HepG2 (cell line): ENCODE results near the gene CD207. TPM values are rescaled to one million over a fixed set of nuclear protein-coding genes. Genes with fewer than 3 reads are reported as not detected.

Source experiments
- HES4 ChIP-seq: sonication (generic); formaldehyde crosslinking; IDR thresholded peaks from 2 replicates; pipeline ENCODE4 v1.9.0; 2021; ENCODE audit warnings: mild to moderate bottlenecking, missing genetic modification reagents, borderline replicate concordance
- HOXA3 ChIP-seq: sonication (generic); formaldehyde crosslinking; IDR thresholded peaks from 2 replicates; pipeline ENCODE4 v1.5.0; 2020; ENCODE audit warnings: missing genetic modification reagents
- JUNB ChIP-seq: sonication (generic); formaldehyde crosslinking; IDR thresholded peaks from 2 replicates; pipeline ENCODE4 v1.8.0; 2022; ENCODE audit warnings: missing genetic modification reagents, mild to moderate bottlenecking, borderline replicate concordance
- KAT7 ChIP-seq: IDR thresholded peaks from 2 replicates; pipeline ENCODE4 v1.6.1; 2018; ENCODE audit warnings: borderline replicate concordance, missing compliant biosample characterization
- KDM2A ChIP-seq: sonication (generic); formaldehyde crosslinking; IDR thresholded peaks from 2 replicates; pipeline ENCODE4 v1.4.0; 2020; ENCODE audit warnings: low read depth, missing genetic modification reagents, borderline replicate concordance
- KDM5A ChIP-seq: fragments of 200-600 bp; sonication (generic); IDR thresholded peaks from 2 replicates; pipeline ENCODE4 v1.7.0; 2018; ENCODE audit warnings: antibody characterized with exemption, mild to moderate bottlenecking, low read length, borderline replicate concordance
- SNAI1 ChIP-seq: sonication (generic); formaldehyde crosslinking; IDR thresholded peaks from 2 replicates; pipeline ENCODE4 v1.5.0; 2020; ENCODE audit warnings: mild to moderate bottlenecking, missing genetic modification reagents, borderline replicate concordance
- ZNF33A ChIP-seq: sonication (generic); formaldehyde crosslinking; IDR thresholded peaks from 2 replicates; pipeline ENCODE4 v1.5.1; 2020; ENCODE audit warnings: missing genetic modification reagents, mild to moderate bottlenecking, moderate library complexity, borderline replicate concordance
- ZNF441 ChIP-seq: sonication (generic); formaldehyde crosslinking; IDR thresholded peaks from 2 replicates; pipeline ENCODE4 v1.7.0; 2021; ENCODE audit warnings: missing genetic modification reagents, borderline replicate concordance
- ZNF720 ChIP-seq: sonication (generic); formaldehyde crosslinking; IDR thresholded peaks from 2 replicates; pipeline ENCODE4 v1.4.0; 2020; ENCODE audit warnings: missing genetic modification reagents
- polyA plus RNA-seq, 8 experiments: library from polyadenylated mRNA; depleted of rRNA in 3 of 8; stranded (reverse) in 7 of 8; unstranded in 1 of 8; fragments of >200 nt; fragmentation: Illumina TruSeq in 4 of 8; extraction: Trizol in 4 of 8; gene quantifications; 2 replicates each; pipeline versions ENCODE4 v1.2.1 to v1.2.3, GENCODE V29; 2011 to 2016; ENCODE audit warnings: low read depth in 4 of 8, missing spikeins in 1 of 8, mixed read lengths in 1 of 8; ENCODE audit not compliant: insufficient read depth in 1 of 8
- total RNA-seq, 5 experiments: library from RNA; depleted of rRNA; stranded (reverse); fragments of >200 nt; fragmentation: Illumina TruSeq; extraction: Trizol; gene quantifications; 2 replicates each; pipeline ENCODE4 v1.2.3, GENCODE V29; 2016; ENCODE audit warnings: low read depth in 1 of 5
- TF ChIP-seq, protein P1 (sequence below): sonication (generic); formaldehyde crosslinking; IDR thresholded peaks from one replicate; pipeline ENCODE4 v1.5.1; 2020; ENCODE audit warnings: mild to moderate bottlenecking, missing genetic modification reagents; ENCODE audit errors: not compliant biosample characterization
- TF ChIP-seq, protein P2 (sequence below): sonication (generic); formaldehyde crosslinking; IDR thresholded peaks from 2 replicates; pipeline ENCODE4 v1.5.0; 2020; ENCODE audit warnings: missing genetic modification reagents, mild to moderate bottlenecking, borderline replicate concordance
- TF ChIP-seq, protein P3 (sequence below): IDR thresholded peaks from 2 replicates; pipeline ENCODE4 v1.6.1; 2016; ENCODE audit warnings: missing compliant biosample characterization, missing genetic modification reagents, borderline replicate concordance
- TF ChIP-seq, protein P4 (sequence below): IDR thresholded peaks from 2 replicates; pipeline ENCODE4 v1.6.1; 2016; ENCODE audit warnings: mild to moderate bottlenecking
- TF ChIP-seq, protein P5 (sequence below): sonication (generic); formaldehyde crosslinking; IDR thresholded peaks from 2 replicates; pipeline ENCODE4 v1.4.0; 2020; ENCODE audit warnings: missing genetic modification reagents, borderline replicate concordance

The CD207 gene
- total and polyA plus RNA-seq, 2 of the 13 experiments (the other 11 are each of a cell fraction or from before 2014, with no cell fraction given) = 0.09 to 0.15 TPM

DNA sequence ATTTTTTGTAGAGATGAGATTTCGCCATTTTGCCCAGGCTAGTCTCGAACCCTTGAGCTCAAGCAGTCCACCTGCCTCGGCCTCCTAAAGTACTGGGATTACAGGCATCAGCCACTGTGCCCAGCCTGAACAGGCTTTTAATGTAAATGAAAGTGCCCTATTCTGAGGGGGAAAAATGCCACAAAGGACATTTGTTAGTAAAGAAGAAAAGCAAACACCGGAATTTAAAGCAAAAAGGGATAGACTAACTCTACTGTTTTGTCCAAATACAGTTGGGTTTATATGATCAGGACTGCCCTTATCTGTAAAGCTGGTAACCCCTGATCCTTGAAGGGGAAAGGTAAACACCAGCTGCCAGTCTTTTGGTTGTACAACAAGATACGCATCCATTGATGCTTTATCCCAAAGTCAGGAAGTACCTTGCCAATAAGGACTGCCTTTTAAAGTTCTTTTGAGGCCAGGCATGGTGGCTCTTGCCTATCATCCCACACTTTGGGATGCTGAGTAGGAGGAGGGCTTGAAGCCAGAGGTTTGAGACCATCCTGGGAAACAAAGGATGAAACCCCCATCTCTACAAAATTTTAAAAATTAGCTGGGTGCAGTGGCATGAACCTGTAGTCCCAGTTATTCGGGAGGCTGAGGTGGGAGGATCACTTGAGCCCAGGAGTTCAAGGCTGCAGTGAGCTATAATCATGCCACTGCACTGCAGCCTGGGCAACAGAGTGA lies 28.4 kb downstream of the CD207 start (continued):
- TF ChIP-seq, protein P1, sequence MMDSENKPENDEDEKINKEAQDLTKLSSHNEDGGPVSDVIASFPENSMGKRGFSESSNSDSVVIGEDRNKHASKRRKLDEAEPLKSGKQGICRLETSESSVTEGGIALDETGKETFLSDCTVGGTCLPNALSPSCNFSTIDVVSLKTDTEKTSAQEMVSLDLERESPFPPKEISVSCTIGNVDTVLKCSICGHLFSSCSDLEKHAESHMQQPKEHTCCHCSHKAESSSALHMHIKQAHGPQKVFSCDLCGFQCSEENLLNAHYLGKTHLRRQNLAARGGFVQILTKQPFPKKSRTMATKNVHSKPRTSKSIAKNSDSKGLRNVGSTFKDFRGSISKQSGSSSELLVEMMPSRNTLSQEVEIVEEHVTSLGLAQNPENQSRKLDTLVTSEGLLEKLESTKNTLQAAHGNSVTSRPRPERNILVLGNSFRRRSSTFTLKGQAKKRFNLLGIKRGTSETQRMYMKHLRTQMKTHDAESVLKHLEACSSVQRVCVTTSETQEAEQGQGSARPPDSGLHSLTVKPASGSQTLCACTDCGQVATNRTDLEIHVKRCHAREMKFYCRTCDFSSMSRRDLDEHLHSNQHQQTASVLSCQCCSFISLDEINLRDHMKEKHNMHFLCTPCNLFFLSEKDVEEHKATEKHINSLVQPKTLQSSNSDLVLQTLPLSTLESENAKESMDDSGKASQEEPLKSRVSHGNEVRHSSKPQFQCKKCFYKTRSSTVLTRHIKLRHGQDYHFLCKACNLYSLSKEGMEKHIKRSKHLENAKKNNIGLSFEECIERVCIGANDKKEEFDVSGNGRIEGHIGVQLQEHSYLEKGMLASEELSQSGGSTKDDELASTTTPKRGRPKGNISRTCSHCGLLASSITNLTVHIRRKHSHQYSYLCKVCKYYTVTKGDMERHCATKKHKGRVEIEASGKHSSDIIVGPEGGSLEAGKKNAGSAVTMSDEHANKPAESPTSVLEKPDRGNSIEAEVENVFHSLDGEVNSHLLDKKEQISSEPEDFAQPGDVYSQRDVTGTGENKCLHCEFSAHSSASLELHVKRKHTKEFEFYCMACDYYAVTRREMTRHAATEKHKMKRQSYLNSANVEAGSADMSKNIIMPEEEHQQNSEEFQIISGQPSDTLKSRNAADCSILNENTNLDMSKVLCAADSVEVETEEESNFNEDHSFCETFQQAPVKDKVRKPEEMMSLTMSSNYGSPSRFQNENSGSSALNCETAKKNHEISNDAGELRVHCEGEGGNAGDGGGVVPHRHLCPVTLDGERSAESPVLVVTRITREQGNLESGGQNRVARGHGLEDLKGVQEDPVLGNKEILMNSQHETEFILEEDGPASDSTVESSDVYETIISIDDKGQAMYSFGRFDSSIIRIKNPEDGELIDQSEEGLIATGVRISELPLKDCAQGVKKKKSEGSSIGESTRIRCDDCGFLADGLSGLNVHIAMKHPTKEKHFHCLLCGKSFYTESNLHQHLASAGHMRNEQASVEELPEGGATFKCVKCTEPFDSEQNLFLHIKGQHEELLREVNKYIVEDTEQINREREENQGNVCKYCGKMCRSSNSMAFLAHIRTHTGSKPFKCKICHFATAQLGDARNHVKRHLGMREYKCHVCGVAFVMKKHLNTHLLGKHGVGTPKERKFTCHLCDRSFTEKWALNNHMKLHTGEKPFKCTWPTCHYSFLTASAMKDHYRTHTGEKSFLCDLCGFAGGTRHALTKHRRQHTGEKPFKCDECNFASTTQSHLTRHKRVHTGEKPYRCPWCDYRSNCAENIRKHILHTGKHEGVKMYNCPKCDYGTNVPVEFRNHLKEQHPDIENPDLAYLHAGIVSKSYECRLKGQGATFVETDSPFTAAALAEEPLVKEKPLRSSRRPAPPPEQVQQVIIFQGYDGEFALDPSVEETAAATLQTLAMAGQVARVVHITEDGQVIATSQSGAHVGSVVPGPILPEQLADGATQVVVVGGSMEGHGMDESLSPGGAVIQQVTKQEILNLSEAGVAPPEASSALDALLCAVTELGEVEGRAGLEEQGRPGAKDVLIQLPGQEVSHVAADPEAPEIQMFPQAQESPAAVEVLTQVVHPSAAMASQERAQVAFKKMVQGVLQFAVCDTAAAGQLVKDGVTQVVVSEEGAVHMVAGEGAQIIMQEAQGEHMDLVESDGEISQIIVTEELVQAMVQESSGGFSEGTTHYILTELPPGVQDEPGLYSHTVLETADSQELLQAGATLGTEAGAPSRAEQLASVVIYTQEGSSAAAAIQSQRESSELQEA (CRISPR knock-in tag) = no peak
- TF ChIP-seq ZNF33A (CRISPR knock-in tag) (peak; percentile 49; the same call in 1 of the 2 replicates), ZNF441 (CRISPR knock-in tag) (no peak), ZNF720 (CRISPR knock-in tag) (no peak), KAT7 (CRISPR knock-in tag) (no peak), HOXA3 (CRISPR knock-in tag) (peak; percentile 82), JUNB (CRISPR knock-in tag) (no peak), HES4 (CRISPR knock-in tag) (no peak), KDM2A (CRISPR knock-in tag) (no peak), KDM5A (no peak), SNAI1 (CRISPR knock-in tag) (0 out of 2 replicates have a peak, but pooled peaks have one; percentile 25)
- TF ChIP-seq, protein P2, sequence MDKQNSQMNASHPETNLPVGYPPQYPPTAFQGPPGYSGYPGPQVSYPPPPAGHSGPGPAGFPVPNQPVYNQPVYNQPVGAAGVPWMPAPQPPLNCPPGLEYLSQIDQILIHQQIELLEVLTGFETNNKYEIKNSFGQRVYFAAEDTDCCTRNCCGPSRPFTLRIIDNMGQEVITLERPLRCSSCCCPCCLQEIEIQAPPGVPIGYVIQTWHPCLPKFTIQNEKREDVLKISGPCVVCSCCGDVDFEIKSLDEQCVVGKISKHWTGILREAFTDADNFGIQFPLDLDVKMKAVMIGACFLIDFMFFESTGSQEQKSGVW (CRISPR knock-in tag) = no peak
- TF ChIP-seq, protein P3, sequence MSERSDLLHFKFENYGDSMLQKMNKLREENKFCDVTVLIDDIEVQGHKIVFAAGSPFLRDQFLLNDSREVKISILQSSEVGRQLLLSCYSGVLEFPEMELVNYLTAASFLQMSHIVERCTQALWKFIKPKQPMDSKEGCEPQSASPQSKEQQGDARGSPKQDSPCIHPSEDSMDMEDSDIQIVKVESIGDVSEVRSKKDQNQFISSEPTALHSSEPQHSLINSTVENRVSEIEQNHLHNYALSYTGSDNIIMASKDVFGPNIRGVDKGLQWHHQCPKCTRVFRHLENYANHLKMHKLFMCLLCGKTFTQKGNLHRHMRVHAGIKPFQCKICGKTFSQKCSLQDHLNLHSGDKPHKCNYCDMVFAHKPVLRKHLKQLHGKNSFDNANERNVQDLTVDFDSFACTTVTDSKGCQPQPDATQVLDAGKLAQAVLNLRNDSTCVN = no peak
- TF ChIP-seq, protein P4, sequence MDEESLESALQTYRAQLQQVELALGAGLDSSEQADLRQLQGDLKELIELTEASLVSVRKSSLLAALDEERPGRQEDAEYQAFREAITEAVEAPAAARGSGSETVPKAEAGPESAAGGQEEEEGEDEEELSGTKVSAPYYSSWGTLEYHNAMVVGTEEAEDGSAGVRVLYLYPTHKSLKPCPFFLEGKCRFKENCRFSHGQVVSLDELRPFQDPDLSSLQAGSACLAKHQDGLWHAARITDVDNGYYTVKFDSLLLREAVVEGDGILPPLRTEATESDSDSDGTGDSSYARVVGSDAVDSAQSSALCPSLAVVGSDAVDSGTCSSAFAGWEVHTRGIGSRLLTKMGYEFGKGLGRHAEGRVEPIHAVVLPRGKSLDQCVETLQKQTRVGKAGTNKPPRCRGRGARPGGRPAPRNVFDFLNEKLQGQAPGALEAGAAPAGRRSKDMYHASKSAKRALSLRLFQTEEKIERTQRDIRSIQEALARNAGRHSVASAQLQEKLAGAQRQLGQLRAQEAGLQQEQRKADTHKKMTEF (CRISPR knock-in tag) = peak; percentile 91
- TF ChIP-seq, protein P5, sequence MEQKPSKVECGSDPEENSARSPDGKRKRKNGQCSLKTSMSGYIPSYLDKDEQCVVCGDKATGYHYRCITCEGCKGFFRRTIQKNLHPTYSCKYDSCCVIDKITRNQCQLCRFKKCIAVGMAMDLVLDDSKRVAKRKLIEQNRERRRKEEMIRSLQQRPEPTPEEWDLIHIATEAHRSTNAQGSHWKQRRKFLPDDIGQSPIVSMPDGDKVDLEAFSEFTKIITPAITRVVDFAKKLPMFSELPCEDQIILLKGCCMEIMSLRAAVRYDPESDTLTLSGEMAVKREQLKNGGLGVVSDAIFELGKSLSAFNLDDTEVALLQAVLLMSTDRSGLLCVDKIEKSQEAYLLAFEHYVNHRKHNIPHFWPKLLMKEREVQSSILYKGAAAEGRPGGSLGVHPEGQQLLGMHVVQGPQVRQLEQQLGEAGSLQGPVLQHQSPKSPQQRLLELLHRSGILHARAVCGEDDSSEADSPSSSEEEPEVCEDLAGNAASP (CRISPR knock-in tag) = peak; percentile 100
